GM15510 (cell line): ENCODE results near the gene C1R.

Experiments
- POLR2A ChIP-seq: IDR thresholded peaks from 3 replicates; pipeline ENCODE4 v1.6.1; 2011; ENCODE audit warnings: borderline replicate concordance; ENCODE audit not compliant: insufficient read length; ENCODE audit errors: extremely low read depth

C1R gene

DNA sequence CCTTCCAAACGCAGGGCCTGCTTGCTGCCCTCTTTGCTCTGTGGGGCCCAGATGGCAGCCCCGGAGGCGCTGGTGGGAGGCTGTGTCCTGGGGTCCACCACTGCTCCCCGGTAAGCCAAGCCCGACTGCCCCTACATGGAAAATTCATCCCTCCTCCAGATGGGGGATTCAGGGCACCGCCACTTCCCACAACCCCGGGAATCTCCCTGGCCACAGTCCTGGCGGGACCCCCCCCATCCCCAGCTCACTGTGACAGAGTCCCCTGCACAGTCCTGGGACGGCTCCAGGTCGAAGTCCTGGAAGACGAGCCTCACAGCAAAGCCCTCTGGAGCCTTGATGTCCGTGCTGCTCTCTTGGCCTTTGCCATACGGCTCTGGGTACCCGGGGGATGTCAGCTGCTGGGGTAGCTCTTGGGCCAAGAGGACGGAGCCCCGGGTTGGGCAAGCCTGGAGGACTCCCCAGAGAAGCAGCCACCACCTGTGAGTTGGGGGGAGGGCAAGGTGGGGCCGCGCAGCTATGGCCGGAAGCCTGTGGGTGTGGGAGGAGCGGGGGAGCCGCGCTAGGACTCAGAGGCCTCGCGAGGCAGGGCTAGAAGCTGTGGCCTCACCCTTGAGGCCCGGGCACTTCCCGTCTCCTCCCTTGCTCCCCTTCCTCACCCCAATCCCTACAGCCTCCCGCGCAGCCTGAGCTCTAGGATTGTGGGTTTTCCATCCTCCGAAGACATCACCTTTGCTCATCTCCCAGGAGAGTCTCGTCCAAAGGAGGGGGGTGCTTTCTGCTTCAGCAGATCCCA is 16.0 kb upstream of the C1R start:
- peak; percentile 94 for TF ChIP-seq POLR2A

DNA sequence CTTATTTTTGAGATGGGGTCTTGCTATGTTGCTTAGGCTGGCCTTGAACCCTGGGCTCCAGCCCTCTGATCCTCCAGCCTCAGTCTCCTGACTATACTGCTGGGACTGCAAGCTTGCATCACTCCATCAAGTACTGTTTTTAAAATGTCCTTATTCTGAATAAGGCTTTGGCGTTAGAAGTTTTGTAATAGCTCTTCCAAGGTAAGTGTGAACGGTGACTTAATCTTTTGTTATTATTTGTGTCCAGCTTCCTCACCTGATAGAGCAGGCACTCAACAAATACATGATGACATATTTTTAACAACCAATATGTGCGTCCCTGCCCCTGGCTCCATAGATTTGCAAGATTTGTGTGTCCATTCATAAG is 15.4 kb upstream of the C1R start:
- no peak for TF ChIP-seq POLR2A

DNA sequence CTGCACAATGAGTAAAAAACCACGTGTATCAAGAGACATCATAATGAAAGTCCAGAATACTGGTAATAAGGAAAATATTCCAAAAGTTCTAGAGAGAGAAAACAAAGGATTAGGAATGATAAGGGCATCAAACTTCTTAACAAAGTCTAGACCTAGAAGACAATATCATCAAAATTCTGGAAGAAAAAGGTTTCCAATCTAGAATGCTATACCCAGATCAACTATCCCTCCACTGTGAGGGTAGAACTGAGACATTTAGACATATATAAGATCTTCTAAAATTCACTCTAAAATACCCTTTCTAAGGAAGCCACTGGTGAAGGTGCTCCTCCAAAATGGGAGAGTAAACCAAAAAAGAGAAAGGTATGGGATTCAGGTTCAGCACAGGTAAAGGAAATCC is 13.8 kb upstream of the C1R start:
- no peak for TF ChIP-seq POLR2A

DNA sequence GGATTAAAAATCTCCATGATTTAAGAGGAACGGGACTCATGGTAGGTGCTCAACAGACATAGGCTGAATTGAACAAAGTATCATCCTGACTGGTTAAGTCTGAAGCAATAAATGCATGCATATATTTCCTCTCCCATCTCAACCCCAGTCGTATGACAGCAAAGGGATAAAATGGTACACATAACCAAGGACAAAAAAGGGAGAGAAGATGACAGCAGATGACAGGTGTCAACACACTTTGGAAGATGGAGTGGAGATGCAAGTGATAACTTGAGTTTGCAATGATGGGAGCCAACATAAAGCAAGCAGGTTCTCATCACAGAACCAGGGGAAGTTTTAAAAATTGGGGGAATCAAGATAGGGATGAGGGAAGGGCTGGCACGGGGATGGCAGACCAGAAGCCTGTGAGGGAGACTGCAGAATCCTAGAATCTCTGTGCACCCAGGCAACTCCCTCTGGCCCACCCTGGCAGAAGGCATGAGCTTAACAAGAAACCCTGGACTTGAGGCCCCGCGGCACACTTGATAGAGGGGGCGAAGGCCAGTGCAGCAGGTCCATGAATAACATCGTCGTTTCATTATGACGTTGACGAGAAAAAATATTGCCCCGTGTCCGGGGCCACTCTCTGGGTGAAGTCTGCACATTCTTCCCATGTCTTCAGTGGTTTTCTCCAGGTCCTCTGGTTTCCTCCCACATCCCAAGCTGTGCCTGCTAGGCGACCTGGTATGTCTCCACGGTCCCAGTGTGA is 11.8 kb upstream of the C1R start:
- no peak for TF ChIP-seq POLR2A

DNA sequence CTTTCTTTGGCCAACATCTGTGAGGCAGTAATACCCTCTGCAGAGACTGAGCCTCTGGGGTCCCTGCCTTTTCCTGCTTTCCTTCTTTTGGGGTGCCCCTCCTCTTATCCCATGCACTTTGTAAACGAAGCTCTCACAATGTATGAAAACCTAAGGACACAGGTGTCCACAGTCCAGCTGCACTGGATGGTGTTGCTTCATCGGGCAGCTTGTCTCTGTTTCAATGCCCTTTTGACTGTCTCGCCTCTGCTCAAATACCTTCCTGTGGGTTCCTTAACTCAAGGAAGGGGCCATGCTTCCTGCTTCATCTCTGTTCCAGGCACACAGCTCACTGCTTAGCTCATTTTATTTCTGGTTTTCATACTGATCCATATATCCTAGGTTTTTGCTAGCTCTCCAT is 10.3 kb upstream of the C1R start:
- TF ChIP-seq POLR2A: no peak

DNA sequence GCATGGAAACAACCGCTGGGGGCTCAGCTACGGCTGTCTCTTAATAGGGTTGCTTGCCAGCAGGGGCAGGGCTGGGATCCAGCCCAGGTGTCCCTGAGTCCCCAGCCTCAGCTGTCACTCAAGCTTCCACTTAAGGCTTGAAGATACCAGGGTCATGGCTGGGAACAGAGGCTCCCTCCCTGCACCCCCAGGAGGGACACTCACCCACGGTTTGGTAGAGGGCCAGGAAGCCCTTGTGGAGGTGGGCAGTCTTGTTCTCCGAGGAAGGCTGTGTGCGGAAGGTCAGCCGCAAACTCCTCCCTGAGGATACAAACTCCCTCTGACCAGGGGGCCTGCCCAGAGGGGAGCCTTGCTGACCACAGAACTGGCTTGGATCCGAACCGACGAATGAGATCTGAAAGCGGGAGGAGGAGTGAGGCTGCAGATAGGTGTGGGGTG is 9.5 kb upstream of the C1R start:
- TF ChIP-seq POLR2A: no peak

DNA sequence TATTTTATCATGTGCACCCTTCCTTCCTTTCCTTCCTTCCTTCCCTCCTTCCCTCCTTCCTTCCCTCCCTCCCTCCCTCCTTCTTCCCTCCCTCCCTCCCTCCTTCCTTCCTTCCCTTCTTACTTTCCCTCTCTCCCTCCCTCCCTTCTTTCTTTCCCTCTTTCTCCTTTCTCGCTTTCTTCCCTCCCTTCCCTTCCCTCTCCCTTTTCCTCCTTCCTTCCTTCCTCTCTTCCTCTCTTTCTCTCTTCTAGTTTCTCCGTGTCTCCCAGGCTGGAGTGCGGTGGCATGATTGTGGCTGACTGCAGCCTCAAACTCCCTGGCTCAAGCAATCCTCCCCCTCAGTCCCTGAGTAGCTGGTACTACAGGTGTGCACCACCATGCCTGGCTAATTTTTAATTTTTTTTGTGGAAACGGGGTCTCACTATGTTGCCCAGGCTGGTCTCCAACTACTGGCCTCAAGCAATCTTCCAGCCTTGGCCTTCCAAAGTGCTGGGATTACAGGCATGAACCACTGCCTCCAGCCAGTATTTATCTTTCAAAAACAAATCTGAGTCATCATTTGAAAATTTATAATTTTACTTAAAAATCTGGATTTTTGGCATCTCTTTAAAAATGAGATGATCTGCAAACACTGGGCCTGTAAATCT is 8.9 kb upstream of the C1R start:
- TF ChIP-seq POLR2A: no peak

DNA sequence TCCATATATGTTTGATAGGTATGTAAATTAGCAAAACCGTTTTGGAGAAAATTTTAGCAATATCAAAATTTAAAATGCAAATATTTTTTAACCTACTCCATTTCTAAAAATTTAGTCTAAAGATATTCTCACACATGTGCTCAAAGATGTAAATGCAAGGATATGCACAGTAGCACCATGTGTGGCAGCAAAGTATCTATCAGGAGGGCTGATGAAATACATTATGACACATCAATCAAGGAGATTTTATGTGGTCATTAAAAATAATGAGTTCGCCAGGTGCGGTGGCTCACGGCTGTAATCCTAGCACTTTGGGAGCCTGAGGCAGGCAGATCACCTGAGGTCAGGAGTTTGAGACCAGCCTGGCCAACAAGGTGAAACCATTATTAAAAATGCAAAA is 8.0 kb upstream of the C1R start:
- TF ChIP-seq POLR2A: no peak

DNA sequence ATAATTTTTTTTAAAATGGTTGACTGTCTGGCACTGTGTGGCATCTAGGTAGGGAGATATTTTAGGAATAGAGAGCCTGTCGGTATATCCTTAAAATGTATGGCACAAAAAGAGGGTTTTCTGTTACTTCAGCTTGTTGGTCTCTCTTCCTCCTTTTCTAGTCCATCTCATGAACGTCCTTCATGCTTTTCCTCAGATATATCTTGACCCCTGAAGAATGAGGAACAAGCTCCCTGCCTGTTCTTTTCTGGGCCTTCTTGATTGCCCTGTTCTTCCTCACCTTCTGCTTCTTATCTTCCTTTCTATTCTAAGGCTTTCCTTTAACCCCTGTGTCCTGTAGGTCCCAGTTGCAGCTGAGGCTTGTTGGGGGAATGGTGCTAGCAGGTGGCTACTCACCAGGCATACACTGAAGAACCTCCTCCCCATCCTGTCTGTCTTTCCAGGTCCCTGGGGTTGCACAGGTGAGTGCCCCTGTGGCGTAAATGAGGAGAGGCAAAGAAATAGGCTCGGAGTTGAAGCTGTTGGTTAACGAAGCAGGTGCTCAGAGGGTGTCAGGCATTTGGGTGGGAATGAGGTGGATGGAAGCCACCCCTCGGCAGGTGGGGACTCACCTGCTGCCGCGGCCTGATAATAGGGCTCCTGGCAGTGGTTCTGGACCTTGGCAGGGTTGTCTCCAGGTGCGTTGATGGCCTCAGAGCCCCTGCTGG is 7.2 kb upstream of the C1R start:
- no peak for TF ChIP-seq POLR2A

DNA sequence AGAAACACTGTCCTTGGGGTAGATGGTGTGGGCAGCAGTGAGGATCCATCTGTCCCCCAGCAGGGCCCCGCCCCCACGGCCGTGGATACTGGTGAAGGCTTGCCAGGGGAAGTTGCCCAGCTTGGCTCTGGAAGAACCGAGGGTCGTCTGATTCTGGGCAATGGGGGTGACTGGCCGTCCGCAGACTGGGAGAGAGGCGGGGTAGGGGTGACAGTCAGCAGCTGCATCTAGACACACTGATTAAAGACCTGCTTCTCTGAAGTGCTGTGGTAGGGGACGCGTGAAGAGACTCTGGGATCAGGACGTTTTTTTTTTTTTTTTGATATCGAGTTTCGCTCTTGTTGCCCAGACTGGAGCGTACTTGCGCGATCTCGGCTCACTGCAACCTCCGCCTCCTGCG is 4.7 kb upstream of the C1R start:
- TF ChIP-seq POLR2A: no peak

DNA sequence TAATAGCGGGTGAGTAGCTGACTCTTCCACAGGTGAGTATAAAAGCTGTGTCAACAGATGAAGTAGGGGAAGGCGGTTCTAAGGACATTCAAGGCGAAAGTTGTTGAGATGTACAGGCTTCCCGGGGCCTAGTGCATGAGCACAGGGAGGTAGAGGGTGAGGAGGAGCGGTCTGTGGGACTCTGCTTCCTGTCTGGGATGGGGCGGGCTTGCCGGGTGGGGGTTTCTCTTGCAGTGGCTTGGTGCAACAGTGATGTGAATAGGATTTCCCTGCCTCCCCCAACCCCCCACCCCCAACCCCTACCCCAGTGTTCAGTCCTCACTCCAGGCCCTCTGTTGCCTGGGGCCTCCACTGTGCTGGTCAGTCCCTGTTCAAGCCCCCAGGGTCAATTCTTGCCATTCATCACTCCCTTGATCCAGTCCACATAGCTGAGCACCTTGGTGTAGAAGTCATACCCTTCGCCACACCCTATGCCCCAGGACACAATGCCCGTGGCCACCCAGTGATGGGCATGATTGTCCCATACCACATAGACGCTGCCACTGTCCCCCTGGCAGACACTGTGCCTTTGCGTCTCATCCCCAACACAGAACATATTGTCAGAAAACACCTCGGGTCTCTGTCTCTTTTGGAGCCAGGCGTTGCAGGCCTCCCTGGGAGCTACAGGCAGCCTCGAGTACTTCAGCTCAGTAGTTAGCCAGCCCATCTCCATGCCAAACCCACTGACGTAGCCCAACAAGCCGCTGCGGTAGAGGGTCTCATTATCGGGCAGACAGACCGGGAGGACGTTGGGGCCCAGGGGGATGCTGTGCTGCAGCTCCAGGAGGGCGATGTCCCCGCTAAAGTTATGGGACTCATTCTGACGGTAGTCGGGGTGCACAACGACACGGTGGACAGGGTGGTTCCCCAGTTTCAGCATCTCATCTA is 4.0 kb upstream of the C1R start:
- no peak for TF ChIP-seq POLR2A

DNA sequence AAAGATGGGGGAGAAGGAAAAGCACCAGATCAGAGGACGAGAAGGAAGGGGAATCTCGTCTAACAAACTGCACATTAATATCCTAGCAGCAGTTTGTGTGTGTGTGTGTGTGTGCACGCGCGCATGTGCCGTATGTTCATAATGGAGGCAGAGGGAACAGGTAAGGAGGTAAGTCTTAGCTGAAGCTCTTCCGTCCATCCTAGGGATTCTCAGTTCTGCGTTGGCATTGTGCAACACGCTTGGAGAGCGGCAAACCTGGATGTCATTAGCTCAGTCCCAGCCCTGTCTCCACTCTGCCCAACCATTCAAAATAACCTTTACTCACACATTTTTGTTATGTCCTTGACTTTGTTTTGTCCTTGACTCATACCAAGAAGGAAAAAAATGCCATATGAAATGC is 1.6 kb upstream of the C1R start:
- no peak for TF ChIP-seq POLR2A

DNA sequence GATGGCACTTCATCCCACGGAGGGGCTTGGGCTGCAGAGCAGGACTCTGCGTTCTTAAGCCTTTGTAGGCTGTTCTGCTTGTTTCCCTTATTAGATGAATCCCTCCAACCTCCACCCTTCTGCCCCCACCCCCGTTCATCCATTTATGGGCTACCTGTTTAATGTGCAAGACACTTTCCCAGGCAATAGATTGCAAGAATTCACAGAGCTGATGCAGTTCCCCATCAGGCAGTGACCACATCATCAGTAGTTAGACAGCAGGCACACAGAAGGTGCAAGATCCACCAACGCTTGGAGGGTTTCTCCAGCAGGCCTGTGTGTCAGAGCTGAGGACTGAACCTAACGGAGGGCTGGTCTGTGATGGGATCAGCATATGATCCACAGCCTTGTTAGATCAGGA is 1.2 kb upstream of the C1R start:
- no peak for TF ChIP-seq POLR2A

DNA sequence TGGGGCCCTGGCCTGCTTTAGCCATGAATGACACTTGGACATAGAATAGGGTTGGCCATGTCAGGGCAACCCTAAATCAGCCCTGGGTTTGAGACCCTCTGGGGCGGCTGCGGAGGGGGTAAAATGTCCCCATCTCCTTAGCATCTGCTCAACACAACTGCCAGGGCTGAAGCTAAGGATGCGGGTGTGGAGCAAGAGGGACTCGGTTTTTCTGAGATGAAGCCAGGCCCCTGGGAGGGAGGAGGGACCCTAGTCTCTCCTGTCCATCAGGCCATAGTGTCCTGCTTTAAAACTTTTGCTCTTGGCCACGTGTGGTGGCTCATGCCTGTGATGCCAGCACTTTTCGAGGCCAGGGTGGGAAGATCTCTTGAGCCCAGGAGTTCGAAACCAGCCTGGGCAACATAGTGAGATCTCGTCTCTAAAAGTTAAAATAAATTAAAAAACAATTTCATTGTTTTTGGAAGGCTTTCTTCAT is 778 bp upstream of the C1R start:
- TF ChIP-seq POLR2A: no peak

DNA sequence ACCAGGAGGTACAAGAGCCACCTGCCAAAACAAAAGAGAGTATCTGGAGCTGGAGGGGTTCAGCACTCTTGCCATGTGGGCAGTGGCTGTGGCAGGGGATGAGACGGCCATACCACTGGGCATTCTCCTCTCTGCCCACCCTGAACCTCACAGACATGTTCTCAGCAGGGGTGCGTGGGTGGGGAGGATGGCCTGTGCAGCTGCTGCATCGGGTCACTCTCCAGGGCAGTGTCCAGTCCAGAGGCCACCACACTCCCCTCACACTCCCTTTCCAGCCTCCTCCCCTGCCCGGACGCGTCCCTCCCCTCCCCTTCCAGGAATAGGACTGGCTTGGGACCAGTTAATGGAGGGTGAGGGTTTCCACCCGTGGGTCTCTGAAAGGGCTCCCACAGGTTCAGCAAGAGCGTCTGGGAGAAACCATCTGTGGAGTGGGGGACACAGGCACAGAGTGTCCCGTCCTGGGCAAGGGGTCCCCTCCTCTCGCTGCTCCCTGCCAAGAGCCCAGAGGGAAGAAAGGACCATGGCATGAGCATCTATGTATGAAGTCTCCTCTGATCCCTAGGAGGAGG is 501 bp downstream of the C1R start:
- TF ChIP-seq POLR2A: no peak

DNA sequence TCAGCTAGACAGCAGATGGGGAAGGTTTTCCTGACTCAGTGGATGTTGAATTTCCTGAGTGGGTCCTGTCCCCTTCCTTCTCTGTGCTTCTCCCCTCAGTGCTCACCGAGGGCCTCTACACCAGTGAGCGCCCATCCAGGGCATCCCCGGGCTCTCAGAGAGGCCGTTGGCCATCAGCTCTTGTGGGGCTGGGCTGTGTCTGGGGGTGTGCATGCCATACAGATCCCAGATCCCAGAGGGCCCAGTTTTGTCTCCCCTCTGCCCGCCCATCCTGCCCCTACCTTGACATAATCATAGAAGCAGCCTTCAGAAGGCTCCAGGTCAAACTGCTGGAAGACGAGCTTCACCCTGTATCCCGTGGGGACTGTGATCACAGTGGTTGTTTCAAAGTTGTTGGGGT is 1.1 kb downstream of the C1R start:
- no peak for TF ChIP-seq POLR2A
